Gastroesophageal sphincter (tissue), 4 donors: ENCODE measurements around the gene AKAP5. TPM values are rescaled to one million over a fixed set of nuclear protein-coding genes. Genes with fewer than 3 reads are reported as not detected.

Source experiments
- ATAC-seq: fragments of 150-250 bp; one replicate; pipeline ENCODE4 v1.9.1; 2016; ENCODE audit warnings: mild to moderate bottlenecking, moderate library complexity
- H3K27ac ChIP-seq, 4 donors: fragments of 200-600 bp; sonication (generic) in 3 of 4; 1 replicate in 3 of 4; 2 replicates in 1 of 4; pipeline ENCODE4 v1.5.1; 2016 to 2019
- H3K27me3 ChIP-seq: fragments of 200-600 bp; sonication (generic); one replicate; pipeline ENCODE4 v1.5.1; 2019
- H3K36me3 ChIP-seq, 2 donors: fragments of 200-600 bp; sonication (generic); one replicate each; pipeline ENCODE4 v1.5.1; 2019; ENCODE audit warnings: control low read depth in 1 of 2
- H3K4me1 ChIP-seq, 3 donors: fragments of 200-600 bp; sonication (generic); 1 replicate in 2 of 3; 2 replicates in 1 of 3; pipeline ENCODE4 v1.5.1; 2016 to 2019; ENCODE audit warnings: control low read depth in 2 of 3
- H3K4me3 ChIP-seq, 2 donors: fragments of 200-600 bp; sonication (generic); one replicate each; pipeline ENCODE4 v1.5.1; 2019; ENCODE audit warnings: mild to moderate bottlenecking in 1 of 2, moderate library complexity in 1 of 2
- H3K9me3 ChIP-seq, 3 donors: fragments of 200-600 bp; sonication (generic); one replicate each; pipeline ENCODE4 v1.5.1; 2017 to 2019; ENCODE audit warnings: control low read depth in 2 of 3
- EP300 ChIP-seq: sonication (generic); formaldehyde crosslinking; IDR thresholded peaks from one replicate; pipeline ENCODE4 v1.6.1; 2017; ENCODE audit warnings: antibody characterized with exemption, mild to moderate bottlenecking
- POLR2A ChIP-seq, 2 donors: fragments of 450-650 bp; IDR thresholded peaks; one replicate each; pipeline ENCODE4 v1.6.1; 2017; ENCODE audit warnings: antibody characterized with exemption in 2 of 2, mild to moderate bottlenecking in 2 of 2, moderate library complexity in 1 of 2
- POLR2AphosphoS5 ChIP-seq: sonication (generic); formaldehyde crosslinking; IDR thresholded peaks from one replicate; pipeline ENCODE4 v1.6.1; 2017; ENCODE audit warnings: antibody characterized with exemption
- WGBS, 2 donors: methylation state at CpG; one replicate each; pipeline ENCODE4 v1.1.5; 2018; ENCODE audit warnings: low coverage in 1 of 2; 5-methylcytosine and 5-hydroxymethylcytosine counted together
- total RNA-seq, 4 donors: library from RNA; depleted of rRNA; stranded (reverse); fragments of >200 nt; gene quantifications; one replicate each; pipeline ENCODE4 v1.1.0, GENCODE V29; 2016
- TF ChIP-seq, protein P1 (sequence below), 4 experiments: fragments of 200-600 bp in 2 of 4; fragments of 450-650 bp in 2 of 4; sonication (generic) in 1 of 4; IDR thresholded peaks; one replicate each; pipeline ENCODE4 v1.5.1; 2017 to 2019; ENCODE audit warnings: antibody characterized with exemption in 4 of 4, mild to moderate bottlenecking in 2 of 4, moderate library complexity in 2 of 4

Gene AKAP5, protein sequence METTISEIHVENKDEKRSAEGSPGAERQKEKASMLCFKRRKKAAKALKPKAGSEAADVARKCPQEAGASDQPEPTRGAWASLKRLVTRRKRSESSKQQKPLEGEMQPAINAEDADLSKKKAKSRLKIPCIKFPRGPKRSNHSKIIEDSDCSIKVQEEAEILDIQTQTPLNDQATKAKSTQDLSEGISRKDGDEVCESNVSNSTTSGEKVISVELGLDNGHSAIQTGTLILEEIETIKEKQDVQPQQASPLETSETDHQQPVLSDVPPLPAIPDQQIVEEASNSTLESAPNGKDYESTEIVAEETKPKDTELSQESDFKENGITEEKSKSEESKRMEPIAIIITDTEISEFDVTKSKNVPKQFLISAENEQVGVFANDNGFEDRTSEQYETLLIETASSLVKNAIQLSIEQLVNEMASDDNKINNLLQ
- 1 to 10 TPM; 1.9 to 2.6 (median 2.2) TPM for total RNA-seq

- Histone ChIP-seq H3K27me3 (no peaks in the 10 kb centered on the region), H3K4me3 (peak within 1 kb of the TSS; percentile 65 to 70), H3K27ac (peak within 1 kb of the TSS; percentile 24 to 84 (median 80)), H3K36me3 (peaks cover 0 to 16% of the 10 kb centered on the region in 2 donors), H3K9me3 (no peaks in the 10 kb centered on the region), H3K4me1 (peaks cover 0 to 16% (median 0%) of the 10 kb centered on the region in 3 donors)
- TF ChIP-seq POLR2A (IDR thresholded peaks at IDR 0.05) = no peak
- TF ChIP-seq POLR2AphosphoS5 = no peak
- TF ChIP-seq EP300 = no peak
- TF ChIP-seq, protein P1, sequence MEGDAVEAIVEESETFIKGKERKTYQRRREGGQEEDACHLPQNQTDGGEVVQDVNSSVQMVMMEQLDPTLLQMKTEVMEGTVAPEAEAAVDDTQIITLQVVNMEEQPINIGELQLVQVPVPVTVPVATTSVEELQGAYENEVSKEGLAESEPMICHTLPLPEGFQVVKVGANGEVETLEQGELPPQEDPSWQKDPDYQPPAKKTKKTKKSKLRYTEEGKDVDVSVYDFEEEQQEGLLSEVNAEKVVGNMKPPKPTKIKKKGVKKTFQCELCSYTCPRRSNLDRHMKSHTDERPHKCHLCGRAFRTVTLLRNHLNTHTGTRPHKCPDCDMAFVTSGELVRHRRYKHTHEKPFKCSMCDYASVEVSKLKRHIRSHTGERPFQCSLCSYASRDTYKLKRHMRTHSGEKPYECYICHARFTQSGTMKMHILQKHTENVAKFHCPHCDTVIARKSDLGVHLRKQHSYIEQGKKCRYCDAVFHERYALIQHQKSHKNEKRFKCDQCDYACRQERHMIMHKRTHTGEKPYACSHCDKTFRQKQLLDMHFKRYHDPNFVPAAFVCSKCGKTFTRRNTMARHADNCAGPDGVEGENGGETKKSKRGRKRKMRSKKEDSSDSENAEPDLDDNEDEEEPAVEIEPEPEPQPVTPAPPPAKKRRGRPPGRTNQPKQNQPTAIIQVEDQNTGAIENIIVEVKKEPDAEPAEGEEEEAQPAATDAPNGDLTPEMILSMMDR (IDR thresholded peaks at IDR 0.05) = no peak
- WGBS, 2 donors = 0% methylated on average over 11 of the region's 74 CpGs; no CpG with 5 or more reads in 1 of the 2 donors
- ATAC-seq = peak; percentile 86
These were observed at the start of gene AKAP5 for GRCh38 chr14:64465191-64465822. Gene AKAP5, plus strand, starts transcription at chr14:64465499. Its CDS starts 2,896 bp downstream, at chr14:64468395.

DNA sequence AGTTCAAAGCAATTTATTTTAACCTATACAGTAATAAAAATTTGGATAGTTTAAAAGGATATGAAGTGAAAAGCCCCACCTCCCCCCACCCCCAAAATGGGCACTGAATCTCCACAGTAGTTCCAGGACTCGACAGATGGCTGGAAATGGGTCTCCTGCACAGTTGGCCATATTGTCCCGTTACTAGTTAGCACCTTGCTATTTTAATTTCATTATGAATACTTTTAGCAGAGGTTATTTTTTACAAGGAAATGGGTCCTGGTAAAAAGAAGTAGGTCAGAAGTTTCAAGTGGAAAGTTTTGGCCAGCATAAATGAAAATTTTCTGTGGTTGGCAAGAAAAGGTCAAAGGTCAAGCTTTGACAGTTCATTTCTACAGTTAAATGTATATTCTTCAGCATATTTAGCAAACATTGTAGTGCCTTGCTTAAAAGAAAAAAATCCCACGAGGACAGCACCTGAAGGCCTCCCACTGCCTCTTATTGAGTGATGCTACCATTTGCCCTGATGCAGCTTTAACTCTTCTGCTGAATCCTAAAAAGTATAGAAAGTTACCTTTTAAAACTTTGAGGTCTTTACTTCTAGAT is 48.9 kb upstream of the AKAP5 start:
- H3K9me3 ChIP-seq = no peaks in the 10 kb centered on the region
- no peak overlapping the region for H3K27ac ChIP-seq
- WGBS, 2 donors = 81 to 86% methylated on average over 3 of the region's 3 CpGs
- no peak for ATAC-seq
- TF ChIP-seq POLR2AphosphoS5 (no peak), POLR2A (IDR thresholded peaks at IDR 0.05) (no peak), EP300 (no peak)
- TF ChIP-seq, protein P1 (IDR thresholded peaks at IDR 0.05) = no peak
- H3K4me3 ChIP-seq = no peak overlapping the region
- no peaks in the 10 kb centered on the region for H3K27me3 ChIP-seq
- peaks cover 0 to 100% of the 10 kb centered on the region in 2 donors for H3K36me3 ChIP-seq
- no peaks in the 10 kb centered on the region for H3K4me1 ChIP-seq

DNA sequence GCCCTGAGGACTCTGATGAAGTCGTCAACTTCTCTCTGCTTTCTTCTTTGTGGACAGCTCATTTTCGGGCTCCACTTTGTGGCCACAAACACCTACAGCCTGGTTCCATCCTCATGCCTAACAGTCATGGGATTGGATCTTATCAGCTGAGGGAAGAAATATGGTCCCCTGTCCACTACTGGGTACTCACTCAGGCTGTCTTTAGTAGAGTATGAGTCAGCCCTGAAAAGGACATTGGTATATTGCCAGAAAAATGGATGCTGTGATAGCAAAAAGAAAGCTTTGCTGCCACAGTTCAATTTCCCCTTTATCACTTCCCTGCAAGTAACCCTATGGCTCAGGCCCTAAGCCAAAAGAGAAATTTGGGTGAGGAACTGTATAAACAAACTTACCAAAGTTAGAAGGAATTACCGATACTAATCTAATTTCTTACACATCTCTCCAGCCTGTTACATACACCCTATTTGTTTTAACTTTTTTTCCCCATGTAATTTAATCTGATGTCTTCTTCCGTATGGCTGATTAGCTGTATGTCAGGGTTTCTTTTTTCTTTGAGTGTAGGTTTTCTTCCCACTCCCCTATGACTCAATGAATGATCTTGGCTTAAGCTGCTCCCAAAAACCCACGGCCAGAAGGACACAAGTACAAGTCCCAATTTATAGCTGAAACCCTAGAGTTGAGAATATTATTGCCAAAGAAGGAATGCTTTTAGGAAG is 48.1 kb upstream of the AKAP5 start:
- no peak for TF ChIP-seq POLR2AphosphoS5
- no peak for TF ChIP-seq EP300
- TF ChIP-seq, protein P1 (IDR thresholded peaks at IDR 0.05) = no peak
- no peak for TF ChIP-seq POLR2A (IDR thresholded peaks at IDR 0.05)
- H3K4me1 ChIP-seq = no peaks in the 10 kb centered on the region
- H3K4me3 ChIP-seq = no peak overlapping the region
- 69 to 81% methylated on average over 5 of the region's 5 CpGs for WGBS, 2 donors
- no peak overlapping the region for H3K27ac ChIP-seq
- no peaks in the 10 kb centered on the region for H3K9me3 ChIP-seq
- H3K36me3 ChIP-seq = peaks cover 0 to 99% of the 10 kb centered on the region in 2 donors
- ATAC-seq = no peak
- no peaks in the 10 kb centered on the region for H3K27me3 ChIP-seq

GRCh38 chr14:64417771-64418125 is 47.6 kb upstream of the AKAP5 start:
- Histone ChIP-seq H3K4me1 (no peaks in the 10 kb centered on the region), H3K36me3 (peaks cover 0 to 99% of the 10 kb centered on the region in 2 donors), H3K27ac (no peak overlapping the region), H3K9me3 (no peaks in the 10 kb centered on the region), H3K4me3 (no peak overlapping the region), H3K27me3 (no peaks in the 10 kb centered on the region)
- no peak for ATAC-seq
- no peak for TF ChIP-seq POLR2A (IDR thresholded peaks at IDR 0.05)
- TF ChIP-seq EP300 = no peak
- TF ChIP-seq, protein P1 (IDR thresholded peaks at IDR 0.05) = no peak
- no peak for TF ChIP-seq POLR2AphosphoS5
- 98 to 100% methylated on average over 3 to 6 of the region's 7 CpGs for WGBS, 2 donors
